Omental fat pad (tissue), 4 donors: ENCODE measurements around the gene UBE2E2. TPM values are rescaled to one million over a fixed set of nuclear protein-coding genes. Genes with fewer than 3 reads are reported as not detected.

Experiments
- ATAC-seq: fragments of 150-250 bp; one replicate; pipeline ENCODE4 v1.9.1; 2016; ENCODE audit warnings: mild to moderate bottlenecking, moderate library complexity; ENCODE audit not compliant: low FRiP score
- DNase-seq: peaks from one replicate; pipeline ENCODE4 v3.0.0-alpha.2; 2019; ENCODE audit warnings: low spot score
- CTCF ChIP-seq, 3 donors: fragments of 450-650 bp; IDR thresholded peaks; one replicate each; pipeline ENCODE4 v1.5.1; 2016 to 2017; ENCODE audit warnings: antibody characterized with exemption in 3 of 3, mild to moderate bottlenecking in 3 of 3, moderate library complexity in 2 of 3
- small RNA-seq: library from RNA; depleted of rRNA; stranded (forward); fragments of <200 nt; gene quantifications from one replicate; pipeline ENCODE3, GENCODE V24; 2016
- total RNA-seq, 4 donors: library from RNA; depleted of rRNA; stranded (reverse); fragments of >200 nt; gene quantifications; one replicate each; pipeline ENCODE4 v1.1.0, GENCODE V29; 2016

UBE2E2 gene
- total RNA-seq, 4 donors from 2014 or later: 25.9 to 93.4 (median 73.9) TPM

- DNase-seq (no peak), ATAC-seq (no peak)
- no peak for TF ChIP-seq CTCF (IDR thresholded peaks at IDR 0.05)
Observed at GRCh38 chr3:23640471-23641146, 437.5 kb downstream of the UBE2E2 start.

Small RNAs within 50 kb of the gene (small RNA-seq; reads per million reads assigned to genes)
- not detected for gene AC121251.1
- gene RF00019: not detected
- gene RNU6-788P: not detected
- gene RNU6-922P: not detected
